NCI-H2171 treated with DMSO at 0.1 percent for 48 hours (cell line): ENCODE data around the gene DENND4A.
"Not testable (repeated sequence)": the region's sequence is repeated elsewhere in the genome, so short reads cannot be mapped to it uniquely, and the experiment has no call there.

Experiments used
- DNase-seq: peaks from one replicate; lab custom pipeline; 2025; lab: John Stamatoyannopoulos, UW

Gene DENND4A

DNA sequence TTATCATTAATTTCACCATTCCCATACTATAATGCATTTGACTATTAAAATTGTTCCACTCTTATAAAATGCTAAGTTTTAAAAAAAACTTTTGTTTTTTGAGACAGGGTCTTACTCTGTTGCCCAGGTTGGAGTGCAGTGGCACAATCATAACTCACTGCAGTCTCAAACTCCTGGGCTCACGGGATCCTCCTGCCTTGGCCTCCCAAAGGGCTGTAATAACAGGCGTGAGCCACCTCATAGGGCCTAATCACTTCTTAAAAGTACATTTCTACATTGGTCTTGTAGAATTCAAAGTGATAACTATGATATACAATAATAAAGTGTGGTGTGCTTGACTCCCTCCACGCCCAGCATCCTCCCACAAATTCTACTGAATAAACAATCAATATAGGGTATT lies 3.0 kb downstream of the DENND4A start:
- DNase-seq: no peak

- no peak for DNase-seq
These were observed 4.8 kb downstream of the DENND4A start for GRCh38 chr15:65787260-65787659.

GRCh38 chr15:65785151-65785550 lies 6.9 kb downstream of the DENND4A start:
- DNase-seq: no peak

DNA sequence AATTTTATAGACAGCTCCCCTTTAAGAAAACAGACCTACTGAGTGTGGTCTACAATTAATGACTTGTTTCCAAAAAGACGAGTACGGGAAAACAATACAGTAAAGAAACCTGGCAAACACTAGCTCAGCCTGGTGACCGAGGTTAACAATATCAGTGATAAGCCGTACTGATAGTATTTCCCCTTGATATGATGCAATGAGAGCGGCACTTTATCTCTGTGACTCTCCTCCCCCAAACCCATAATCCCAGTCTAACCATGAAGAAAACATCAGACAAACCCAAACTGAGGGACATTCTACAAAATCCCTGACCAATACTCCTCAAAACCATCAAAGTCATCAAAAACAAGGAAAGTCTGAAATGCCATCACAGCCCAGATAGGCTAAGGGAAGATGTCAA lies 8.2 kb downstream of the DENND4A start:
- no peak for DNase-seq

DNA sequence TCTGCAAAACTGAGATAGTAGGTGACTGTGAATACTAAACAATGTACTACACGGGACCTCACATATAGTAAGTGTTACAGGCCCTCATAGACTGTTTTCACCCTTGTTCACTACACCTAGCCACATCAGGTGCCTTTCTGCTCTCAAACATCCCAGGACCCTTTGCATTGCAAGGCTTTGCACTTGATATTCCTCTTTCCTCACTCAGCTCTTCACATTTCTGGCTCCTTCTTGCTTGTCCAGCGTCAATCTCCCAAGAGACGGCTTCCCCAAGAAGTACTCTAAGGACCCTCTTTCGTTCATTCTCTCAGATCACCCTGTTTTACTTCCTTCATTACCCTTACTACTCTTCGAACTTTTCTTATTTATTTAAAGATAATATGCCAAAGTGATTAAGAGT lies 10.0 kb downstream of the DENND4A start:
- no peak for DNase-seq

DNA sequence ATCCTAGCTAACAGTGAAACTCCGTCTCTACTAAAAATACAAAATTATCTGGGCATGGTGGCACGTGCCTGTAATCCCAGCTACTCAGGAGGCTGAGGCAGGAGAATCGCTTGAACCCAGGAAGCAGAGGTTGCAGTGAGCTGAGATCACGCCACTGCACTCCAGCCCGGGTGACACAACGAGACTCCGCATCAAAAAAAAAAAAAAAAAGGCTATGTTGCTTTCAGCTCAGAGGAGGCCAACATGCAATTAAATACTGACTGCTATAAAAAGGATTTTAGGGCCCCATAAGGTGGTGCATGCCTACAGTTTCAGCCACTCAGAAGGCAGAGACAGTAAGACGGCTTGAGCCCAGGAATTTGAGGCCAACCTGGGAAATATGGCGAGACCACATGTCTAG lies 13.4 kb downstream of the DENND4A start:
- not testable (repeated sequence) for DNase-seq

GRCh38 chr15:65778269-65778668 lies 13.8 kb downstream of the DENND4A start:
- no peak for DNase-seq

- no peak for DNase-seq
These were observed 14.2 kb downstream of the DENND4A start for GRCh38 chr15:65777843-65778242.

DNA sequence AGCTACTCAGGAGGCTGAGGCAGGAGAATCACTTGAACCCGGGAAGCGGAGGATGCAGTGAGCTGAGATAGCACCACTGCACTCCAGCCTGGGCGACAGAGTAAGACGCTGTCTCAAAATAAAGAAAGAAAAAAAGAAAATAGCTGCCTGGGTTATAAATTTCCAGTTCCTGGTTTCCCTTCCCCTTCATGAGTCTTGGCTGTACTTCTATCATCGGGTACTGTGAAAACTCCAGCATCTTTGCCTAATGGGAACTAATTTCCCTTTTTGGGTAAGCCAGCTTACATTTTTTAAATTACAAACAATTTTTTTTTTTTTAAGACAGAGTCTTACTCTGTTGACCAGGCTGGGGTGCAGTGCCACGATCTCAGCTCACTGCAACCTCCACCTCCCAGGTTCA lies 15.0 kb downstream of the DENND4A start:
- no peak for DNase-seq

- DNase-seq: no peak
These were observed 18.5 kb downstream of the DENND4A start for GRCh38 chr15:65773386-65774111.

- DNase-seq: no peak
These were observed 19.2 kb downstream of the DENND4A start for GRCh38 chr15:65772930-65773329.

DNA sequence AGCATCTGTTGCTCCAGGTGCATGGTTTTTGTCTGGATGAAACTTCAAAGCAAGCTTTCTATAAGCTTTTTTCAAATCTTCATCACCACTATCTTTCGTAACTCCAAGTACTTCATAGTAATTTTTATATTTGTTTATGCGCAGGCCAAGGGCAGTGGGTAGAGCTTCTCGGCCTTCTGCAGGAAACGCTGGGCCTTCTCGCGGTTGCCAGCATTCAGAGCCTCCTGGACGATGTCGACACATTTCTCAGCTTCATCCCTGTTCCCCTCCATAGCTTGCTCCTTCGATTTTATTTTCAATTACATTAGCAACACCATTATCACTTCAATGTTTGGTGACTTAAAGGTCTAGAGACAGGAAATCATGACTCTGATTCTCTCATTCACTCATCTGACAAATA lies 20.2 kb downstream of the DENND4A start:
- no peak for DNase-seq

DNA sequence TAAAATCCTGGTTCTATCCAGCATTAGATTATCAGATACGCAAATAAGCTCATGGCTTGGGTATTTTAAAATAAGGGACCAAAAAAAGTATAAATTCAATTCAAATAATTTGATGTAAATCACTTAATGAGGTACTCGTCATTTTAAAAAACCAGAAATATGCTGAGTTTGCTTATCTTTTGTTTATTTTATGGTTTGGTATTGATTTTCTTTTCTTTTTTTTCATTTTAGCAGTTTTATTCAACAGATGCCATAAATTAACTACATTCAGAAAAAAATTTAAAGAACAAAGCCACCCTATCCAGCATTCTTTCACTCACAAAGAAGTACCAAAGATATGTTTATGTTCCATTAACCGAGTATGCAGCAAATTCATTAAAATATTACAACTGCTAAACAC lies 22.6 kb downstream of the DENND4A start:
- DNase-seq: no peak

GRCh38 chr15:65767895-65768294 lies 24.2 kb downstream of the DENND4A start:
- no peak for DNase-seq

GRCh38 chr15:65767264-65767595 lies 24.9 kb downstream of the DENND4A start:
- DNase-seq: no peak

DNA sequence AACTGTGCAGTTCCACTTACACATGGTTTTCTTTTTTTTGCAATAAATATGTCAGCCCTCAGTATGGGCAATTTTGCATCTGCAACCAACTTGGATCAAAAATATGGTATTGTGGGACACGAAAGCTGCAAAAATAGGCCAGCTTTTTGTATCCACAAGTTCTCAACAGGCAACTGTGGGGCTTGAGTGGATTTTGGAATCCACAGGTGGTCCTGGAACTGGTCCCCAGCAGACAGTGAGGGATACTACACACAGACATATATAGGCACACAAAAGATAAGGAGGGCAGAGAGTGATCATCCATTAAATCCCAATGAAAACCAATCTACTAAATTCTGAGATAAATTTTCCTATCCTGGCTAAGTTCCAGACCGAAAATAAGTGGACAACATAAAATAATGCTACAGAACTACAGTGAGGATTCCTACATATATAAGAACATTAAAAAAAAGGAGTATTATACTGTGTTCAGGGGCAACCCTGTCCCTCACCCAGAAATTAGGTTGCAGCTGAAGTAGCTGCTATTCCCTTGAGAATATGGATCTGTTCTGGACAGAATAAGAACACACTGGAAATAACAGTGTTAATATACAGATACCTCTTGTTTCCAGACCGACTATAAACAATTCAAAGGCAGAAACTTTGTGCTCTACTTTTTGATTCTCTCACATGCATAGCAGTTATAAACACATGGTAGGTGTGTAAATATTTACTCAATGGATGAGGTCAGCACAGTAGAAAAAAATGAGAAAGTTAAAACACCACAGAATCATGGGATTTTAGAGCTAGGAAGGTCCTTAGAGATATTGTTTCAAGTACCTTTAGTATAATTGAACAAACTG lies 25.4 kb downstream of the DENND4A start:
- DNase-seq: peak; percentile 86

DNA sequence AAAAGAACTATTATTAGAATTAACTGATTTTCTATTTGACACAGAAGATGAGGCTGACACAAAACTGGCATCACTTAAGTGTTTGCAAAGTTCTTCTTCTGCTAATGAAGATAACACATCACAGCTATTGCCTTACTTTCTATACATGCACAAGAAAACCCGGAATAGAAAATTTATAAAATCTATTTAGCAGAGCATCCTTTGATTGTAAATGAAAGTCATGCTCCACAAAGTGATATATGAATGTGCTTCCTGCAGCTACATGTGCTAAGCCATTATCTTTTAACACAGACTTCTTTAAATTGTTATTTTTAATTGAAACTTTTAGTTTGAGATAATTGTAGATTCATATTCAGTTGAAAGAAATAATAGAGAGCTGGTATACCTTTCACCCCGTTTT lies 27.0 kb downstream of the DENND4A start:
- DNase-seq: no peak

DNA sequence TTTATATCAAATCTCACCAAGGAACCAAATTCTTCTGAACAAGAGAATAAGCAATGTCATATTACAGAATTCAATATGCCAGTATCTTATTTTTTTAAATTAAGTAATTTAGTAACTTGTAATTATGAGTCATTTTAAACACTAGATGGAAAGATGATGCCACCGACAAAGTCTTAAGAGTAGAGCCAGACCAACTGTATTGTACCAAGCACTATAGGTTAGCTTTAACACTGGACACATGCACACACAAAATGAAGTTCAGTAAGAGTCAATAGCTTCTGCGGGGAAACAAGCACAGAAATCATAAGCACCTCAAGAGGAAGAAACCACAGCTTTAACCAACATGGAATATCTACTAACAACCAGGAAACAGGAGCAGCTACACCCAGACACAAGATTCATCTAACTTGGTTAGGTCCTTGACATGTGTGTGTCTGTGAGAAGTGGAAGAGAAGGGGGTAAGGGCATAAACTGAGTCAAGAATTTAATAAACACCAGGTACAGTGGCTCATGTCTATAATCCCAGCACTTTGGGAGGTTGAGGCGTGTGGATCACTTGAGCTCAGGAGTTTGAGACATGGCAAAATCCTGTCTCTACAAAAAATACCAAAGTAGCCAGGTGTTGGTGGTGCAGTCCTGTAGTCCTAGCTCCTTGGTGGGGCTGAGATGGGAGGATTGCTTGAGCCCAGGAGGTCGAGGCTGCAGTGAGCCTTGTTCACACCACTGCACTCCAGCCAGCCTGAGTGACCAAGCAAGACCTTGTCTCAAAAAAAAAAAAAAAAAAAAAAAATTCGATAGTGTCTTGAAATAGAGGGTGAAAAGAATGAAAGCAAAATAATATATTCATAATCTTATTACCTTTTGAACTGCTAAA lies 28.9 kb downstream of the DENND4A start:
- DNase-seq: no peak

GRCh38 chr15:65762399-65762798 lies 29.7 kb downstream of the DENND4A start:
- DNase-seq: no peak

GRCh38 chr15:65761210-65761926 lies 30.7 kb downstream of the DENND4A start:
- DNase-seq: no peak

DNA sequence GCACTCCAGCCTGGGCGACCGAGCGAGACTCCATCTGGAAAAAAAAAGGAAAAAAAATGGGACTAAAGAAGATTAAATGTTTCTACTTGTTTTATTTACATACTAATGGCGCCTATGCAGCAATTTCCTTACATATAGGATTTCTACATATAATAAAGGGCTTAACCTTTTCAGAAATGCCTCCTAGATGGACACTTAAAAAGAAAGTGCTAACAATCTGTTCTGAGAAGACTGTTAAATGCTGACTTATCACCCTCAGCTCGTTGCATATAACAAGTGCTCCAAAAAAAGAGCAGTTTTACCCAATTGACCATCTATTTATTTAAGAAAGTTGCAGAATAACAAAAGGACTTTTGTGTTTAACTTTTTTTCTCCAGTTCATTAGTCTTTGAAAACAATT lies 32.7 kb downstream of the DENND4A start:
- DNase-seq: no peak

DNA sequence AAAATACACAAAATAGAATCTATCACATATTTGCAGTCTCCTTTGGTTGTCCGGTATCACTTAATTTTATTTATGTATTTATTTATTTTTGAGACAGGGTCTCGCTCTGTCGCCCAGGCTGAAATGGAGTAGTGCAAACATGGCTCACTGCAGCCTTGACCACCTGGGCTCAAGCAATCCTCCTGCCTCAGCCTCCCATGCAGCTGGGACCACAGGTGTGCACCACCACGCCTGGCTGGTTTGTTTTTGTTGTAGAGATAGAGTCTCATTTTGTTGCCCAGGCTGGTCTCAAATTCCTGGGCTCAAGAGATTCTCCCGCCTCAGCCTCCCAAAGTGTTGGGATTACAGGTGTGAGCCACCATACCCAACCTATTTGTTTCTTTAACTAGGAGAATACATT lies 33.9 kb downstream of the DENND4A start:
- no peak for DNase-seq
